Mesenchymal stem cell (in vitro differentiated cells and primary cell): ENCODE measurements around the gene ZBTB46.
"Not testable (repeated sequence)": the region's sequence is repeated elsewhere in the genome, so short reads cannot be mapped to it uniquely, and the experiment has no call there.

Experiments
- DNase-seq: peaks from one replicate; pipeline ENCODE4 v3.0.0-alpha.2; 2013
- H2AFZ ChIP-seq: one replicate; pipeline ENCODE4 v1.6.1; 2013; ENCODE audit warnings: low read depth, mild to moderate bottlenecking, control low read depth, inconsistent platforms, low read length, moderate library complexity
- H2AK5ac ChIP-seq: 2 replicates; pipeline ENCODE4 v1.6.1; 2013; ENCODE audit warnings: low read length, moderate library complexity, mild to moderate bottlenecking, inconsistent platforms; ENCODE audit not compliant: severe bottlenecking
- H2BK120ac ChIP-seq: one replicate; pipeline ENCODE4 v1.6.1; 2013; ENCODE audit warnings: low read depth, mild to moderate bottlenecking, inconsistent platforms, low read length, moderate library complexity
- H2BK12ac ChIP-seq, 2 experiments: one replicate each; pipeline ENCODE4 v1.6.1; 2013; ENCODE audit warnings: inconsistent platforms in 2 of 2, low read length in 2 of 2, mild to moderate bottlenecking in 2 of 2, moderate library complexity in 2 of 2, control low read depth in 1 of 2
- H2BK15ac ChIP-seq: one replicate; pipeline ENCODE4 v1.6.1; 2013; ENCODE audit warnings: mild to moderate bottlenecking, low read depth, inconsistent platforms; ENCODE audit not compliant: poor library complexity, severe bottlenecking
- H2BK5ac ChIP-seq: 2 replicates; pipeline ENCODE4 v1.6.1; 2013; ENCODE audit warnings: low read depth, mild to moderate bottlenecking, low read length, control low read depth, inconsistent platforms; ENCODE audit not compliant: poor library complexity, severe bottlenecking
- H3K14ac ChIP-seq, 2 experiments: one replicate each; pipeline ENCODE4 v1.6.1; 2013; ENCODE audit warnings: inconsistent platforms in 2 of 2, low read length in 2 of 2, control low read depth in 1 of 2, mild to moderate bottlenecking in 1 of 2, moderate library complexity in 1 of 2
- H3K18ac ChIP-seq, 2 experiments: one replicate each; pipeline ENCODE4 v1.6.1; 2013; ENCODE audit warnings: inconsistent platforms in 2 of 2, low read length in 2 of 2, control low read depth in 1 of 2, low read depth in 1 of 2, mild to moderate bottlenecking in 1 of 2
- H3K23ac ChIP-seq, 2 experiments: one replicate each; pipeline ENCODE4 v1.6.1; 2013; ENCODE audit warnings: inconsistent platforms in 2 of 2, low read length in 2 of 2, mild to moderate bottlenecking in 2 of 2, moderate library complexity in 2 of 2, control low read depth in 1 of 2
- H3K27ac ChIP-seq: 2 replicates; pipeline ENCODE4 v1.5.1; 2013; ENCODE audit warnings: mild to moderate bottlenecking, moderate library complexity, low read length, control low read depth, inconsistent platforms; ENCODE audit not compliant: poor library complexity, severe bottlenecking
- H3K27me3 ChIP-seq, 2 experiments: 2 replicates each; pipeline versions ENCODE4 v1.6.1 to v1.7.0; 2013; ENCODE audit warnings: low read length in 2 of 2, mild to moderate bottlenecking in 2 of 2, moderate library complexity in 2 of 2, control low read depth in 1 of 2, inconsistent platforms in 1 of 2; ENCODE audit not compliant: control insufficient read depth in 1 of 2, insufficient read depth in 1 of 2
- H3K36me3 ChIP-seq, 2 experiments: 2 replicates each; pipeline versions ENCODE4 v1.6.1 to v1.7.0; 2013; ENCODE audit warnings: low read length in 2 of 2, control low read depth in 1 of 2, inconsistent platforms in 1 of 2, low read depth in 1 of 2, mild to moderate bottlenecking in 1 of 2; ENCODE audit not compliant: insufficient read depth in 2 of 2, control insufficient read depth in 1 of 2
- H3K4ac ChIP-seq, 2 experiments: one replicate each; pipeline ENCODE4 v1.6.1; 2013; ENCODE audit warnings: inconsistent platforms in 2 of 2, low read length in 2 of 2, mild to moderate bottlenecking in 2 of 2, moderate library complexity in 2 of 2, control low read depth in 1 of 2, low read depth in 1 of 2
- H3K4me1 ChIP-seq: 2 replicates; pipeline ENCODE4 v1.6.1; 2013; ENCODE audit warnings: low read depth, low read length, control low read depth; ENCODE audit not compliant: control insufficient read depth, insufficient read depth
- H3K4me2 ChIP-seq: 2 replicates; pipeline ENCODE4 v1.6.1; 2013; ENCODE audit warnings: low read length, mild to moderate bottlenecking, inconsistent platforms; ENCODE audit not compliant: poor library complexity, severe bottlenecking
- H3K4me3 ChIP-seq, 2 experiments: 2 replicates each; pipeline versions ENCODE4 v1.5.1 to v1.7.0; 2013; ENCODE audit warnings: low read length in 2 of 2, mild to moderate bottlenecking in 2 of 2, control low read depth in 1 of 2, low read depth in 1 of 2; ENCODE audit not compliant: insufficient read depth in 1 of 2
- H3K79me1 ChIP-seq: replicated peaks from 2 replicates; pipeline ENCODE4 v1.6.1; 2013; ENCODE audit warnings: mild to moderate bottlenecking, control low read depth, low read length, inconsistent platforms; ENCODE audit not compliant: poor library complexity, severe bottlenecking
- H3K9ac ChIP-seq: 2 replicates; pipeline ENCODE4 v1.7.0; 2013; ENCODE audit warnings: mild to moderate bottlenecking, low read length, moderate library complexity
- H3K9me3 ChIP-seq: 2 replicates; pipeline ENCODE4 v1.7.0; 2013; ENCODE audit warnings: mild to moderate bottlenecking, low read length; ENCODE audit not compliant: control insufficient read depth
- H4K8ac ChIP-seq: one replicate; pipeline ENCODE4 v1.6.1; 2013; ENCODE audit warnings: inconsistent platforms, mild to moderate bottlenecking, low read length, moderate library complexity
- H4K91ac ChIP-seq: one replicate; pipeline ENCODE4 v1.6.1; 2013; ENCODE audit warnings: mild to moderate bottlenecking, low read length, inconsistent platforms
- WGBS: methylation state at CpG from one replicate; pipeline ENCODE4 v1.1.7; 2013; ENCODE audit warnings: mixed read lengths; 5-methylcytosine and 5-hydroxymethylcytosine counted together

The ZBTB46 gene

DNA sequence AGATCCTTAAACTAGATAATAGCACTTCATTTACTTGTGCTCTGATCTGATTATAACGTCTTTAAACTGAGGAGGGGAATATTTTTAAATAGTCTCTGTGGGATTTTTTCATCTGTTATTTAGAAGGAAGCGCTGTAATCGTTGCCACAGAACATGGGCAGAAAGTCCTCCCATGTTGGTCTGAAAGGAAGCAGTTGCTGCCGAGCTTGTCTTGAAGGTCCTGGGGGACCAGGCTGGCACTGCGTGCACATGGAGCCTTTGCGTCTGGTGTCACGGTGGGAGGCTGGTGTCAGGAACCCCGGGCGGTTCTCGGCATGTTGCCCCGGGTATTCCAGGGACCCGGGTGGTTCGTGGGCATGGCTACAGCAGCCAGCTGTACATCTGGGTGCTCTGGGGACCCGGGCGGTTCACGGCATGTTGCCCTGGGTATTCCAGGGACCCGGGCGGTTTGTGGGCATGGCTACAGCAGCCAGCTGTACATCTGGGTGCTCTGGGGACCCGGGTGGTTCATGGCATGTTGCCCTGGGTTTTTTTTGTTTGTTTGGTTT, 45.5 kb upstream of the ZBTB46 start:
- Histone ChIP-seq H4K8ac (no peak overlapping the region), H3K27me3 (no peaks in the 10 kb centered on the region), H3K18ac (no peak overlapping the region), H3K14ac (no peak overlapping the region), H4K91ac (no peak overlapping the region), H3K9ac (no peak overlapping the region), H3K79me1 (peaks cover 35% of the 10 kb centered on the region), H2BK15ac (no peak overlapping the region), H3K4me2 (no peak overlapping the region), H3K23ac (no peak overlapping the region), H2AFZ (no peak overlapping the region), H2AK5ac (no peak overlapping the region), H2BK5ac (no peak overlapping the region), H3K36me3 (peaks cover 78 to 84% of the 10 kb centered on the region in 2 experiments), H2BK120ac (no peak overlapping the region), H3K9me3 (no peaks in the 10 kb centered on the region), H3K4ac (no peak overlapping the region), H2BK12ac (no peak overlapping the region), H3K27ac (no peak overlapping the region), H3K4me1 (peaks cover 16% of the 10 kb centered on the region), H3K4me3 (no peak overlapping the region)
- DNase-seq, result no peak
- WGBS, result 97% methylated on average over 16 of the region's 19 CpGs

DNA sequence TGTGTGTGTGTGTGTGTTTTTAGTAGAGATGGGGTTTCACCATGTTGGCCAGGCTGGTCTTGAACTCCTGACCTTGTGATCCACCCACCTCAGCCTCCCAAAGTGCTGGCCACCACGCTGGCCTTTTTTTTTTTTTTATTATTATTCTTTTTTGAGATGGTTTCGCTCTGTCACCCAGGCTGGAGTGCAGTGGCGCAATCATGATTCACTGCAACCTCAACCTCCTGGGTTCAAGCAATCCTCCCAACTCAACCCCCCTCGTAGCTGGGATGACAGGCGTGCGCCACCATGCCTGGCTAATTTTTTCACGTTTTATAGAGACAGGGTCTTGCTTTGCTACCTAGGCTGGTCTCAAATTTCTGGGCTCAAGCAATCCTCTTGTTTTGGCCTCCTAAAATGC, 43.2 kb upstream of the ZBTB46 start:
- not testable (repeated sequence) for H3K14ac ChIP-seq, H3K9me3 ChIP-seq, H3K9ac ChIP-seq, H2BK120ac ChIP-seq, H3K4ac ChIP-seq, H2BK15ac ChIP-seq, H3K23ac ChIP-seq, H2BK12ac ChIP-seq, H3K27me3 ChIP-seq, H3K4me2 ChIP-seq, H3K18ac ChIP-seq, H4K91ac ChIP-seq, H3K4me3 ChIP-seq, H2AFZ ChIP-seq, H2AK5ac ChIP-seq, H3K27ac ChIP-seq, H4K8ac ChIP-seq, H2BK5ac ChIP-seq, DNase-seq
- H3K79me1 ChIP-seq, result peaks cover 43% of the 10 kb centered on the region
- peaks cover 90 to 96% of the 10 kb centered on the region in 2 experiments for H3K36me3 ChIP-seq
- peaks cover 13% of the 10 kb centered on the region for H3K4me1 ChIP-seq
- 96% methylated on average over 6 of the region's 7 CpGs for WGBS

DNA sequence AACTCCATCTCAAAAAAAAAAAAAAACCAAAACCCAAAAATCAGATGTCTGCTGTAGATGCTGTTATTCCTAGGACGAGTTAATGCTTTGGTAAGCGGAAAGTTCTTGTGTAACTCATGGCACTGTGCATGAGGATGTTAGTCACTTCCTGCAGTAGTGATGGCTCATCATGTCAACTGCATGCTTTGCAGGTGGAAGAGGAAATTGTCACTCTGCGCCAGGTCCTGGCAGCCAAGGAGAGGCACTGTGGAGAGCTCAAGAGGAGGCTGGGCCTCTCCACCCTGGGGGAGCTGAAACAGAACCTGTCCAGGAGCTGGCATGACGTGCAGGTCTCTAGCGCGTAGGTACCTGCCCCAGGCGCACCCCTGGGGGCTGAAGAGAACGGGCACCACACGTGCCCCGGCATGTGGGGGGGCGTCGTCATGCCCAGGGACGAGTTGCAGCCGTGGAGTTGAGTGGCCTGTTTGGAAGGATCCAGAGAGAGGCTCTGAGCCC, 42.5 kb upstream of the ZBTB46 start:
- DNase-seq, result peak; percentile 88
- H3K9me3 ChIP-seq, result no peaks in the 10 kb centered on the region
- H4K91ac ChIP-seq, result no peak overlapping the region
- no peak overlapping the region for H2BK12ac ChIP-seq
- no peak overlapping the region for H2BK15ac ChIP-seq
- H3K4me3 ChIP-seq, result no peak overlapping the region
- 77% methylated on average over 14 of the region's 14 CpGs for WGBS
- peaks cover 42% of the 10 kb centered on the region for H3K79me1 ChIP-seq
- H3K23ac ChIP-seq, result no peak overlapping the region
- peaks cover 10% of the 10 kb centered on the region for H3K4me1 ChIP-seq
- no peak overlapping the region for H3K4ac ChIP-seq
- no peak overlapping the region for H3K27ac ChIP-seq
- H2AFZ ChIP-seq, result no peak overlapping the region
- H3K27me3 ChIP-seq, result no peaks in the 10 kb centered on the region
- H3K4me2 ChIP-seq, result no peak overlapping the region
- no peak overlapping the region for H2BK120ac ChIP-seq
- H3K14ac ChIP-seq, result no peak overlapping the region
- H2AK5ac ChIP-seq, result no peak overlapping the region
- H3K9ac ChIP-seq, result peak overlapping the region; percentile 17
- H4K8ac ChIP-seq, result peak overlapping the region; percentile 10
- no peak overlapping the region for H3K18ac ChIP-seq
- peaks cover 90 to 96% of the 10 kb centered on the region in 2 experiments for H3K36me3 ChIP-seq
- no peak overlapping the region for H2BK5ac ChIP-seq

DNA sequence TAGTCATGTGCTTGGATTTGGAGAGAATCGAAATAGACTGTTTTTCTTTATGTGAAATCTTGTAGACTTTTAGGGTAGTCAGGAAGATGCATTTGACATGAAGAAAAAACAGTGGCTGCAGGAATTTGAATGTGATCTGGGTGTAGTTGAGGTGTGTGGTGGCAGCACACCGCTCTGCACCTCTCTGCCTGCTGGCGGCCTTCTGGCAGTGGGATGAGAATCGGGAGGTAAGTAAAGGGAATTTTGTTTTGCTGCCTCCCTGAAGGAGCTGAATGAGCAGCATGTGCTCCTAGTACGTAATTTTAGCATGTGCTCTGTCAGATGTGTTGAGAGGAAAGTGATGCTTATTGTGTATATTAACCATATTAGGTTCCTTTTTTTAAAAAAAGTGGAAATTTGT, 37.2 kb upstream of the ZBTB46 start:
- Histone ChIP-seq H2BK15ac (no peak overlapping the region), H3K9ac (no peak overlapping the region), H3K9me3 (no peaks in the 10 kb centered on the region), H2AFZ (no peak overlapping the region), H3K23ac (no peak overlapping the region), H3K4ac (no peak overlapping the region), H2BK12ac (no peak overlapping the region), H3K79me1 (peaks cover 17% of the 10 kb centered on the region), H2AK5ac (no peak overlapping the region), H3K4me3 (no peak overlapping the region), H3K27me3 (no peaks in the 10 kb centered on the region), H3K4me1 (peaks cover 18% of the 10 kb centered on the region), H3K4me2 (no peak overlapping the region), H2BK120ac (no peak overlapping the region), H4K8ac (no peak overlapping the region), H3K36me3 (peaks cover 52 to 53% of the 10 kb centered on the region in 2 experiments), H4K91ac (no peak overlapping the region), H3K27ac (no peak overlapping the region), H2BK5ac (no peak overlapping the region), H3K18ac (no peak overlapping the region), H3K14ac (no peak overlapping the region)
- DNase-seq, result no peak
- WGBS, result 94% methylated on average over 5 of the region's 5 CpGs
